Iris pigment epithelial cell (primary cell): ENCODE results near the gene UBE2V1.

ENCODE experiments used
- DNase-seq: peaks from one replicate; pipeline ENCODE4 v3.0.0-alpha.2; 2011; ENCODE audit warnings: low read depth

UBE2V1 gene

GRCh38 chr20:50043573-50044352 is 69.2 kb downstream of the UBE2V1 start:
- DNase-seq = no peak

GRCh38 chr20:50042370-50043313 is 70.3 kb downstream of the UBE2V1 start:
- no peak for DNase-seq

DNA sequence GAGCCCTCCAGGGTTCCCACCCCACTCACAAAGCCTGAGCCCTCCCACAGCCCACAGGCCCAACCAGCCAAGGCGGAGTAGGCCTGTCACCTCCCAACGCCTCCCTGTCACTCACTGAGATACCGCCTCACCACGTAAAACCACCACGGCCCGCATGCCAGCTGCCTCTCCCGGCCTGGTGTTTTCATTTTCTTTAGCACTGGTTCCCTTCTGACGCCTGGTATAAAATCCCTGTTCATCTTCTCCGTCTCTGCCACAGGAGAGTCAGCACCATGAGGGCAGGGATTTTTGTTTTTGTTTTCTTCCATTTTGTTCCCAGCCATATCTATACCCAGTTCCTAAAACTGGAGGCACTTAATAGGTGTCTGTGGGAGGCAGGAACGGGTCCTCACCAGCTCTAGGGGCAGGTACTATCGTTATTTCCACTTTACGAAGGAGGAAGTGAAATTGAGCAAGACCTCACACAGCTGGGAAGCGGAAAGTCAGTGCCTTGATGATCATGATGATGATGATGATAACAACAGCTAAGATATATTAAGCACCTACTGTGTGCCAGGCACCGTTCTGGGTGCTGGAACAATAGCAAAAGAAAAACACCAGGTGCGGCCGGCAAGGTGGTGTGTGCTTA is 71.6 kb downstream of the UBE2V1 start:
- DNase-seq = no peak

GRCh38 chr20:50040432-50041245 is 72.3 kb downstream of the UBE2V1 start:
- DNase-seq = no peak

DNA sequence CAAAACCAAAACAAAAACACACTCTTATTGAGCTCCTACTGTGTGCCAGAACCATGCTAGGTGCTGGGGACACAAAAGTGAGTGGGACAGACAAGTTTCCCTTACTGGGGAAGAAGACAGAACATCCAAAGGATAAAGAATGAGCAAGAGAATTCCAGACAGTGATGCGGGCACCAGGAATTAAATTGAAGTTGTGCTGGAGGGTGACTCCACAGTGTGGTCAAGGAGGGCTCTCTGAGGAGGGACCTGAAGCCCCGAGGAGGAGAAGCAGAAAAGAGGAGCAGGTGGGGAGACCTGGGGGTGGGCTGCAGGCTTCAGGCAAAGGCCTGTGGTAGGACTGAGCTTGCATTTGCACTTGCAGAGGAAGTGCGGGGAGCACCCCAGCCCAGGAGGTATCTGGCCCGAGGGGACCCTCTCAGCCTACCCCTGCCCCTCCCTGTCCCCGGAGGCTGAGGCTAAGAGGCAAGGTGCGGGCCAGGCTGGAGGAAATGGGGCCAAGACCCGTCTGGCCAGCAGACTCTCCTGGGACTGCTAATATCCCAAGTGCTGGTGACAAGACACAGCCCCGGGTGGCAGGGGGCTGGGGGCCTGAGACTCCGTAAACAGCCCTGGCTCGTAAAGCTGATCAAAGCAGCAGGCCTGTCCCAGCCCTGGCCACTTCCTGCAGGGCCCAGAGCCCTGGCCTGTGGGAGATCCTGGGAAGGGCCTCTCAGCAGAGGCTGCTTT is 73.1 kb downstream of the UBE2V1 start:
- DNase-seq = no peak

- no peak for DNase-seq
Observed at GRCh38 chr20:50038574-50038991, 74.4 kb downstream of the UBE2V1 start.

GRCh38 chr20:50038169-50038568 is 74.8 kb downstream of the UBE2V1 start:
- no peak for DNase-seq

- no peak for DNase-seq
Observed at GRCh38 chr20:50037575-50037974, 75.4 kb downstream of the UBE2V1 start.

DNA sequence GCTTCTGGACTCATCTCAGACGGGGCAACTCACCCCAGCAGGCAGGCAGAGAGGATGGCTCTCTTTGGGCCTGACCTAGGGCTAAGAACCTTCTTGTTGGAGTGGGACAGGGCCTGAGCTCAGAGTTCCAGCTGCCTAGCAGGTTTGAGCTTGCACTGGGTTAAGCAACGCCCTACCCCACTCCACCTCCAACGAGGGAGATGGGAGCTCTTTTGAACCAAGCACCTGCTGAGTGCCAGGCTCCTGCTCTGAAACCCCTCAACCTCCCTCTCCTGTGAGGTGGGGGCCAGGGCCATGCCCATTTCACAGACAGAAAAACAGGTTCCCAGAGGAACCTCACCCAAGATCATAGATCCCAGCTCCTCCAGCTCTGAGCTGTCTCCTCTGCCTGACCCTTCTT is 75.8 kb downstream of the UBE2V1 start:
- no peak for DNase-seq

DNA sequence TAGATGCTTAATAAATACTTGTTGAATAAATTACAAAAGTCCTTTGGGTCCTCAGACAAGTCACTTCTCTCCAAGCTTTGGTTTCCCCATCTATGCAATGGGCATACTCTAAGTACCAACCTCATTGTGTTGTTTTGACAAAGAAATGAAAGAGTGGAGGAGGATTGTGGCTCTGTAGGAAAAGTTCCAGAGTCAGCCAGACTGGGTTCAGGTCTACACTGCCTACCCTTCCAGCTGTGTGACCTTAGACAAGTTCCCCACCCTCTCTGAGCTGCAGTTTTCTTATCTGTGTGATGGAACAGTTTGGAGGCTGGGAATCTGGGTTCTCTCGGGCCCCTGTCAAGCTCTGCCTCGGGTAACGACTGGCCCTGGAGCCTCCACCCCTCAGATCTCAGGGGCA is 76.2 kb downstream of the UBE2V1 start:
- no peak for DNase-seq

DNA sequence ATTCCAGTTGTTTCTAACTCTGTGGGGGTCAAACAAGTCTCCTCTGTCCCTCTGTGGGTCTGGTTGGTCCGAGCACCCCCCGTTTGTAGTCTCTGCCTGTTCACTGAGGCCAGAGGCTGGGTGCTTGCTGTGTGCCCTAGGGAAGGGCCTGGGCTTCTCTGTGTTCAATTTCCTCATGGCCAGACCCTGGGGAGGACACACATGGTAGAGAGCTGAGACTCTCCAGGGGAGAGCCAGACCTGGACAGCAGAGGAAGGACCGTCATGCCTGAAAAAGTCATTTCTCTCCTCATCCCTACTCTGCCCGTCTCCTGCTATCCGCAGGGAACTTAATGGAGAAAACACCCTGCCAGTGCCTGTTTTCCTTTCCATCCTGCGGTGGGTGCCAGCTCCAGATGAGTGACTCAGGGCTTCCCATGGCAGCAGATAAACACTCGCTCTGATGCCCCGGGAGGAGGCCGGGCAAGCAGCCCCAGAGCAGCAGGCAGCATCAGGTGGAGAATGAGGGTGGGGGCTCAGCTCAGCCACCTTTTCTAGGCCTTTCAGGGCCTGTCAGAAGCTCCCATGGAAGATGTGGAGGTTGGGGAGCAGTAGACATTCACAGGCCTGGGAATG is 78.3 kb downstream of the UBE2V1 start:
- peak; percentile 33 for DNase-seq

GRCh38 chr20:50032955-50033666 is 79.8 kb downstream of the UBE2V1 start:
- no peak for DNase-seq
